Type B pancreatic cell (in vitro differentiated cells): ENCODE measurements around the gene PRELID3B. TPM values are rescaled to one million over a fixed set of nuclear protein-coding genes. Genes with fewer than 3 reads are reported as not detected.

ENCODE experiments used
- DNase-seq: peaks from one replicate; pipeline ENCODE4 v3.0.0; 2021; ENCODE audit warnings: mixed read lengths; ENCODE audit not compliant: unreplicated experiment; ENCODE audit errors: extremely low spot score
- H3K27ac Mint-ChIP-seq: 2 replicates; pipeline ENCODE4 v1.8.0; 2021; ENCODE audit warnings: mild to moderate bottlenecking, mixed read lengths
- H3K27me3 Mint-ChIP-seq: 2 replicates; pipeline ENCODE4 v1.8.0; 2021; ENCODE audit warnings: mixed read lengths
- H3K36me3 Mint-ChIP-seq: 2 replicates; pipeline ENCODE4 v1.8.0; 2021; ENCODE audit warnings: mixed read lengths
- H3K4me1 Mint-ChIP-seq: one replicate; pipeline ENCODE4 v1.8.0; 2021; ENCODE audit warnings: mixed read lengths; ENCODE audit not compliant: unreplicated experiment
- H3K4me3 Mint-ChIP-seq: 2 replicates; pipeline ENCODE4 v1.8.0; 2021; ENCODE audit warnings: mild to moderate bottlenecking, mixed read lengths
- H3K9me3 Mint-ChIP-seq: 2 replicates; pipeline ENCODE4 v1.8.0; 2021; ENCODE audit warnings: mixed read lengths
- total RNA-seq: library from RNA; stranded (reverse); gene quantifications from 2 replicates; pipeline ENCODE4 v1.2.1, GENCODE V29; 2021; ENCODE audit warnings: low replicate concordance
- TF ChIP-seq, protein P1 (sequence below): fragments of 200-600 bp; sonication (generic); conservative IDR thresholded peaks from 2 replicates; pipeline ENCODE4 v1.5.0; 2021; ENCODE audit warnings: antibody characterized with exemption, mild to moderate bottlenecking

Gene PRELID3B
- total RNA-seq, 1 donor from 2014 or later, result 45.9 TPM

- TF ChIP-seq, protein P1, sequence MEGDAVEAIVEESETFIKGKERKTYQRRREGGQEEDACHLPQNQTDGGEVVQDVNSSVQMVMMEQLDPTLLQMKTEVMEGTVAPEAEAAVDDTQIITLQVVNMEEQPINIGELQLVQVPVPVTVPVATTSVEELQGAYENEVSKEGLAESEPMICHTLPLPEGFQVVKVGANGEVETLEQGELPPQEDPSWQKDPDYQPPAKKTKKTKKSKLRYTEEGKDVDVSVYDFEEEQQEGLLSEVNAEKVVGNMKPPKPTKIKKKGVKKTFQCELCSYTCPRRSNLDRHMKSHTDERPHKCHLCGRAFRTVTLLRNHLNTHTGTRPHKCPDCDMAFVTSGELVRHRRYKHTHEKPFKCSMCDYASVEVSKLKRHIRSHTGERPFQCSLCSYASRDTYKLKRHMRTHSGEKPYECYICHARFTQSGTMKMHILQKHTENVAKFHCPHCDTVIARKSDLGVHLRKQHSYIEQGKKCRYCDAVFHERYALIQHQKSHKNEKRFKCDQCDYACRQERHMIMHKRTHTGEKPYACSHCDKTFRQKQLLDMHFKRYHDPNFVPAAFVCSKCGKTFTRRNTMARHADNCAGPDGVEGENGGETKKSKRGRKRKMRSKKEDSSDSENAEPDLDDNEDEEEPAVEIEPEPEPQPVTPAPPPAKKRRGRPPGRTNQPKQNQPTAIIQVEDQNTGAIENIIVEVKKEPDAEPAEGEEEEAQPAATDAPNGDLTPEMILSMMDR, result no peak
- Mint-ChIP-seq H3K9me3 (no peaks in the 10 kb centered on the region), H3K36me3 (no peaks in the 10 kb centered on the region), H3K27ac (peak overlapping the region; percentile 35), H3K4me3 (peak overlapping the region; percentile 35), H3K27me3 (peaks cover 7% of the 10 kb centered on the region), H3K4me1 (peaks cover 11% of the 10 kb centered on the region)
- no peak for DNase-seq
Measured at GRCh38 chr20:59063358-59064213, 21.0 kb upstream of the PRELID3B start.

DNA sequence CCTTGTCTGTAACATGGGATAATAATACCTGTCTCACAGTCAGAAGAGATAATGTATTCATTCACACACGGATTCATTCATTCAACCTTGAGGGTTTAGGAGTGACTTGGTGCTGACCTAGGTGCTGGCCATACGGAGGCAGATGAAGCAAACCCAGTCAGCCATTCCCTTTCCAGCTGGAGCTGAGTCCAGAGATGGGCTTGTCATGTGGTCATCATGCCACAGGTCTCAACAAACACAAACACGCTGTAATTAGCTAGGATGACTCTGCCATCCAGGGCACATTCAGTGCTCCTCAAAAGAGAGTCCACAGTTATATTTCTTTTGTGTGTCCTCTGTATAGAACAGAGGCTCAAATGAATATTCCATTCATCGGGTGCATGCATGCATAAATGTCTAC lies 19.5 kb upstream of the PRELID3B start:
- H3K9me3 Mint-ChIP-seq, result no peaks in the 10 kb centered on the region
- DNase-seq, result no peak
- peaks cover 7% of the 10 kb centered on the region for H3K27me3 Mint-ChIP-seq
- TF ChIP-seq, protein P1, result no peak
- H3K4me3 Mint-ChIP-seq, result no peak overlapping the region
- H3K36me3 Mint-ChIP-seq, result no peaks in the 10 kb centered on the region
- peaks cover 11% of the 10 kb centered on the region for H3K4me1 Mint-ChIP-seq
- no peak overlapping the region for H3K27ac Mint-ChIP-seq

- Mint-ChIP-seq H3K27ac (no peak overlapping the region), H3K9me3 (no peaks in the 10 kb centered on the region), H3K4me1 (peaks cover 4% of the 10 kb centered on the region), H3K27me3 (peaks cover 3% of the 10 kb centered on the region), H3K4me3 (no peak overlapping the region), H3K36me3 (no peaks in the 10 kb centered on the region)
- DNase-seq, result no peak
- TF ChIP-seq, protein P1, result peak; percentile 30
Measured at GRCh38 chr20:59055302-59055701, 12.7 kb upstream of the PRELID3B start.

- peaks cover 3% of the 10 kb centered on the region for H3K9me3 Mint-ChIP-seq
- H3K4me1 Mint-ChIP-seq, result peaks cover 13% of the 10 kb centered on the region
- peak overlapping the region; percentile 70 for H3K27ac Mint-ChIP-seq
- no peak for DNase-seq
- TF ChIP-seq, protein P1, result no peak
- H3K4me3 Mint-ChIP-seq, result no peak overlapping the region
- H3K36me3 Mint-ChIP-seq, result no peaks in the 10 kb centered on the region
- H3K27me3 Mint-ChIP-seq, result peaks cover 7% of the 10 kb centered on the region
Measured at GRCh38 chr20:59051666-59052185, 9.1 kb upstream of the PRELID3B start.

- Mint-ChIP-seq H3K36me3 (no peaks in the 10 kb centered on the region), H3K27me3 (peaks cover 7% of the 10 kb centered on the region), H3K4me1 (peaks cover 13% of the 10 kb centered on the region), H3K9me3 (peaks cover 3% of the 10 kb centered on the region), H3K4me3 (no peak overlapping the region), H3K27ac (no peak overlapping the region)
- TF ChIP-seq, protein P1, result no peak
- DNase-seq, result no peak
Measured at GRCh38 chr20:59050437-59050836, 7.9 kb upstream of the PRELID3B start.
